GM19238 (cell line): ENCODE data around the gene RAB44.

Experiments used
- DNase-seq: peaks from one replicate; pipeline ENCODE4 v3.0.0; 2011; ENCODE audit warnings: low spot score; ENCODE audit not compliant: insufficient read length

RAB44 gene

GRCh38 chr6:36751833-36752186 lies 54.2 kb downstream of the RAB44 start:
- no peak for DNase-seq

GRCh38 chr6:36752187-36752885 lies 54.7 kb downstream of the RAB44 start:
- no peak for DNase-seq

GRCh38 chr6:36752886-36753506 lies 55.4 kb downstream of the RAB44 start:
- peak; percentile 52 for DNase-seq

GRCh38 chr6:36753671-36754405 lies 56.2 kb downstream of the RAB44 start:
- DNase-seq, result no peak

GRCh38 chr6:36754582-36755434 lies 57.2 kb downstream of the RAB44 start:
- DNase-seq, result no peak

GRCh38 chr6:36755435-36756348 lies 58.1 kb downstream of the RAB44 start:
- peak; percentile 52 for DNase-seq

- no peak for DNase-seq
Measured at GRCh38 chr6:36756786-36757185, 59.2 kb downstream of the RAB44 start.

- peak; percentile 50 for DNase-seq
Measured at GRCh38 chr6:36757206-36757605, 59.6 kb downstream of the RAB44 start.

- DNase-seq, result no peak
Measured at GRCh38 chr6:36757943-36758508, 60.4 kb downstream of the RAB44 start.

- no peak for DNase-seq
Measured at GRCh38 chr6:36758516-36759147, 61.0 kb downstream of the RAB44 start.

- peak; percentile 88 for DNase-seq
Measured at GRCh38 chr6:36759148-36759759, 61.6 kb downstream of the RAB44 start.

GRCh38 chr6:36760685-36761435 lies 63.2 kb downstream of the RAB44 start:
- no peak for DNase-seq

GRCh38 chr6:36762123-36762522 lies 64.5 kb downstream of the RAB44 start:
- no peak for DNase-seq

- DNase-seq, result no peak
Measured at GRCh38 chr6:36765190-36765589, 67.6 kb downstream of the RAB44 start.

GRCh38 chr6:36765594-36766398 lies 68.2 kb downstream of the RAB44 start:
- peak; percentile 82 for DNase-seq

- DNase-seq, result no peak
Measured at GRCh38 chr6:36766399-36766945, 68.8 kb downstream of the RAB44 start.

GRCh38 chr6:36769183-36769675 lies 71.6 kb downstream of the RAB44 start:
- DNase-seq, result no peak
